ENCODE measurements around the gene WSB2. TPM values are rescaled to one million over a fixed set of nuclear protein-coding genes. Genes with fewer than 3 reads are reported as not detected.

The WSB2 gene
- total RNA-seq, 2 donors from 2014 or later, result 59.5 to 76.7 TPM

DNA sequence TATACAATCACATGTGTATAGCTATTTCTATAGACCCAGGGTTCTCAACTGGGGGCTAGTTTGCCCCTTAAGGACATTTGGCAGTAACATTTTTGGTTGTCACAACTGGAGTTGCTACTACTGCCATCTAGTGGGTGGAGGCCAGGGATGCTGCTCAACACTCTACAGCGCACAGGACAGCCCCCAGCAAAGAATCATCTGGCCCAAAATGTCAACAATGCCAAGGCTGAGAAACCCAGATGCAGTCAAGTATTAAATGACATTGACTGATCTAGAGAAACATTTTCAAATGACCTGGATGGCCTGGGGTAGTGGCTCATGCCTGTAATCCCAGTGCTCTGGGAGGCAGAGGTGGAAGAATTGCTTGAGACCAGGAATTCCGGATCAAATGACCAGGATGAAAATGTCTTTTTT is 5.8 kb downstream of the WSB2 start:
- H3K27me3 Mint-ChIP-seq, result no peaks in the 10 kb centered on the region
- peak; percentile 39 for ATAC-seq (replicated peaks)
- peaks cover 44% of the 10 kb centered on the region for H3K4me1 Mint-ChIP-seq
- H3K27ac Mint-ChIP-seq, result no peak overlapping the region
- H3K4me3 Mint-ChIP-seq, result no peak overlapping the region
- no peaks in the 10 kb centered on the region for H3K9me3 Mint-ChIP-seq
- peaks cover 58% of the 10 kb centered on the region for H3K36me3 Mint-ChIP-seq (ENCODE audit: low read depth)

DNA sequence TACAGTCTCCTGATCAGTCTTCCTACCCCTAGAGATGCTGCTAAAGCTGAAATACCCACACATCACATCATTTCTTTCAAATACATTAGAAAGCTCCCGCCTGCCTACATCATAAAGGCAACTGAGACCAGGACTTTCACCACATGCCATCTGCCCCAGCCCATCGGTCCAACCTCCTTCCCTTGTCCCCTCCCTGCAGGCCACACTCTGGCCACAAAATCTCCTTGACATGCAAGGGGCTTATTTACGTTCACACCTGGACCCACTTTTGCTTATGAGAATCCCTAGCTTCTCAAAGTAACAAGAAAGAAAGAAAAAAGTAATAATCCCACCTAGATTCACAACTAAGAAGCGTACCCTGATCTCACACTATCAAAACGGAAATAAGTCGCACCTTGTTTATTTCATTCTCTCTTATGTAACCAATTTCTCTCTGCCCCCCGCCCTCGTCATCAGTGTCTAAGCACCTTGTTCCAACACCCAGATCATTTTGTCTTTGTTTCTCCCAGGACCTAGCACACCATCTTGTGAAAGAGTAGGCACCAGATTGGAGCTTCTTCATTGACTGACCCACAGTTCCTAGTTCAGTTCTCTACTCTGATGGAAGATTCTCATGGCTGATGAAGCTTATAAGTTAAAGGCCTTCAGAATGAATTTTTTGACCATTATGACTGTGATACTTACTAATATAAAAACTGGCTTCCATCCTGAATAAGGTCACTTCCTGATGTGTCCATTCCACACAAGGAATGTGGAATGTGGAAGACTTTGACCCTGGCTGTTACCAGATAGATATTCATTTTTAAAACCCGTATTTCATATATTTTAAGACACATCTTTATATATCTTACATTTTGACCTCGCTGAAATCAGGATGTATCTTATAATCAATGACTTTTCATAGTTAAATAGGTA is 7.7 kb downstream of the WSB2 start:
- peak; percentile 8 for ATAC-seq (replicated peaks)
- Mint-ChIP-seq H3K36me3 (ENCODE audit: low read depth) (peaks cover 59% of the 10 kb centered on the region), H3K27me3 (no peaks in the 10 kb centered on the region), H3K4me3 (peak overlapping the region; percentile 65), H3K4me1 (peaks cover 35% of the 10 kb centered on the region), H3K9me3 (no peaks in the 10 kb centered on the region), H3K27ac (peak overlapping the region; percentile 88)

DNA sequence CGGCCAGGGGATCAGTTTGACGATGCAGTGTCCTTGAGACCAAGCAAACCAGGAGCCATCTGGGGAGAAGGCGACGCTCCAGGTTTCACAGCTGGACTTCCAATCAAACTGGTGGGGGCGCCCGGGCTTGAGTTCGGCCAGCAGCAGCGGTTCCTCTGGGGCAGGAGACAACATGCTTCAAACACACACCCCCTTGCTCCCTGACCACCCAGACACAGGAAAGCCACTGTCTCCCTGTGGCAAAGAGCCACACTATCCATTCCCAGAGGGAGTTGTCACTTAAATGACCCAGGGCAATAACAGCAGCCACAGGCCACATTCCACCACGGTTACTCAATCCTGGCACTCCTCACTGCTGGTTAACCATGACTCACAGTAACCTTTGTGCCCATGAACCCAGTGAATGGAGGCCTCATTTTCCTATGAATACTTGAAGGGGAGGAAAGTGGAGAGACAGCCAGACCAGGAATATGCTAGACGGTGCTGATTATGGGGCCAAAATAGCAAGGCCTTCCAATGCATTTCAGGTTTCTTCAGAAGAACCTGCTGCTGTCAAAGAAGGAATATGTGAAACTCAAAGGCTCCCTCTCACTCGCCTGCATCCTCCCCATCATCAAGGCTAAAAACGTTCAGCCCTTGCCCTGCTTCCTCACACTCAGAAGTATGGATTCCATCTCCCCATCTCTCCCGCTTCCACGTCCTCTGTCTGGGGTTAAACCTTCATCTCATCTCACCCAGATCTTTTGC is 8.5 kb downstream of the WSB2 start:
- peak overlapping the region; percentile 65 for H3K4me3 Mint-ChIP-seq
- H3K27me3 Mint-ChIP-seq, result no peaks in the 10 kb centered on the region
- peak overlapping the region; percentile 88 for H3K27ac Mint-ChIP-seq
- H3K9me3 Mint-ChIP-seq, result no peaks in the 10 kb centered on the region
- ATAC-seq (replicated peaks), result peak; percentile 84
- peaks cover 35% of the 10 kb centered on the region for H3K4me1 Mint-ChIP-seq
- peaks cover 63% of the 10 kb centered on the region for H3K36me3 Mint-ChIP-seq (ENCODE audit: low read depth)

DNA sequence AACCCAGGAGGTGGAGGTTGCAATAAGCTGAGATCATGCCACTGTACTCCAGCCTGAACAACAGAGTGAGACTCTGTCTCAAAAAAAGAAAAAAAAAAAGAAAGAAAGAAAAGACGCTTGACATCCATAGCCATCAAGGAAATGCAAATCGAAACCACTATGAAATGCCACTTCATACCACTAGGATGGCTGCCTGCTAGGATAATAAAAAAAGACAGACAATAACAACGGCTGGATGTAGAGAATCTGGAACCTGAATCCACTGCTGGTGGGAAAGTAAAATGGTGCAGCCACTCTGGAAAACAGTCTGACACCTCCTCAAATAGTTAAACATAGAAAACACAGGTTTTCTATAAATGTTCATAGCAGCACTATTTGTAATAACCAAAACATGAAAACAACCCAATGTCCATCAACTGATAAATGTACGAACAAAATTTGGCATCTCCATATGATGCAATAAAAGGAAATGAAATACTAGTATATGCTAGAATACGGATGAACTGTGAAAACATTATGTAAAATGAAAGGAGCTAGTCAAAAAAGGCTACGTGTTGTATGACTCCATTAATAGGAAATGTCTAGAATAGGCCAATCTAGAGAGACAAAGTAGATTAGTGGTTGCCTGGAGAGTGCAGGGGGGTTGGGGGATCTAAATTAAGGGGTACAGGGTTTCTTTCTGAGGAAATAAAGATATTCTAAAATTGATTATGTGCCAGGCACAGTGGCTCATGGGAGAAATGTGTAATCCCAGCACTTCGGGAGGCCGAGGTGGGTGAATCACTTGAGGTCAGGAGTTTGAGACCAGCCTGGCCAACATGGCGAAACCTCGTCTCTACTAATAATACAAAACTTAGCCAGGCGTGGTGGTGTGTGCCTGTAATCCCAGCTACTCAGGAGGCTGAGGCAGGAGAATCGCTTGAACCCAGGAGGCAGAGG is 9.7 kb downstream of the WSB2 start:
- no peaks in the 10 kb centered on the region for H3K27me3 Mint-ChIP-seq
- H3K27ac Mint-ChIP-seq, result peak overlapping the region; percentile 88
- peaks cover 34% of the 10 kb centered on the region for H3K4me1 Mint-ChIP-seq
- H3K9me3 Mint-ChIP-seq, result no peaks in the 10 kb centered on the region
- H3K36me3 Mint-ChIP-seq (ENCODE audit: low read depth), result peaks cover 74% of the 10 kb centered on the region
- peak overlapping the region; percentile 65 for H3K4me3 Mint-ChIP-seq
- peak; percentile 42 for ATAC-seq (replicated peaks)

DNA sequence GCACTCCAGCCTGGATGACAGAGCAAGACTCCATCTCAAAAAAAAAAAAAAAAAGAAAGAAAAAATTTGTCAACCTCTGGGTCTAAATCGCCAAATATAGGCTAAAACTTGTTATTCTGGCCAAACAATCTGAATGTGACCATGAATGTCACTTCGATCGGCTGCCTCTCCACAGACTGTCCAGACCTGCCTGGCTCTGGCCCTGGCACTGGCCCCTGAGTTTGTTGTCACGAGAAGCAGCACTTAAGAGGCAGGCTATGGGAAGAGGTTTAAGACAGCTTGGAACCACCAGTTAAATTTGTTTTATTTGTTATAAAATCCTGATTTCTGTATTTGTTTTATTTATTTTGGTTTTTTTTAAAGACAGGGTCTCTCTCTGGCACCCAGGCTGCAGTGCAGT is 14.5 kb downstream of the WSB2 start:
- no peak for ATAC-seq (replicated peaks)
- H3K9me3 Mint-ChIP-seq, result no peaks in the 10 kb centered on the region
- no peak overlapping the region for H3K27ac Mint-ChIP-seq
- peaks cover 26% of the 10 kb centered on the region for H3K4me1 Mint-ChIP-seq
- H3K4me3 Mint-ChIP-seq, result peak overlapping the region; percentile 64
- no peaks in the 10 kb centered on the region for H3K27me3 Mint-ChIP-seq
- peaks cover 96% of the 10 kb centered on the region for H3K36me3 Mint-ChIP-seq (ENCODE audit: low read depth)

DNA sequence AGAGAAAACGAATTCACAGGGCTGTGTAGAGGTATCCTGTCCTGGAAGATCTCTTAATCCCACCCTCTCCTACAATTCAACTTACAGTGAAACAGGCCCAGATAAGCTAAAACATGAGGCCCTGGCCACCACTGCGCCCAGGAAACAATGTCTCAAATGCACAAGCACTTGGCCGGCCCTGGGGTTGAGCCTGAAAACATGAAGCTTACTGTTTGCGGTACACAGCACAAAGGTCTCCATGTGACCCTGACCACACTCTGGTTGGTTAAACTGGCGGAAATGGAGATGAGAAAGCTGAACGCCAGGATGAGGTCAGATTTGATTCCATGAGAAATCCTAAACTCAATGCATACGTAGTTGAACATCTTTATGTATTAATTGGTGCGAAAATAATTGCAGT is 16.4 kb downstream of the WSB2 start:
- Mint-ChIP-seq H3K9me3 (no peaks in the 10 kb centered on the region), H3K36me3 (ENCODE audit: low read depth) (peaks cover 95% of the 10 kb centered on the region), H3K4me1 (peaks cover 21% of the 10 kb centered on the region), H3K27me3 (no peaks in the 10 kb centered on the region), H3K4me3 (peak overlapping the region; percentile 64), H3K27ac (peak overlapping the region; percentile 89)
- peak; percentile 11 for ATAC-seq (replicated peaks)

DNA sequence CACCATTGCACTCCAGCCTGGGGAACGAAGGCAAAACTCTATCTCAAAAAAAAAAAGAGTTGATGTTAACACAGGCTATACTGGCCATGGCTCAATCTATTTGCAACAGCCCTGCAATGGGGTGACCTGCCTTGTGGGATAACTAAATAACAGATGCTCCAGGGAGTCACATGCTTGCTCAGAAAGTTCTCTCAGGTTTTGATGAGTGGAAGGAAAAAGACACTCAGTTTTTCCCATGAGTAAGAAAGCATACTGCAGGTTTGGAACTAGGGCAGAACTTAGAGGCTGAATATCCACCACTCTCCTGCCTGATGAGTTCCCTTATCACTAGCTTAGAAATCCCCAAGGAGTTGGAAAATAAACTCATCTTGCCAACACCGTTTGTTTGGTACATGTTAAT is 16.9 kb downstream of the WSB2 start:
- Mint-ChIP-seq H3K4me1 (peaks cover 25% of the 10 kb centered on the region), H3K36me3 (ENCODE audit: low read depth) (peaks cover 95% of the 10 kb centered on the region), H3K27me3 (no peaks in the 10 kb centered on the region), H3K9me3 (no peaks in the 10 kb centered on the region), H3K4me3 (peak overlapping the region; percentile 64), H3K27ac (peak overlapping the region; percentile 89)
- peak; percentile 70 for ATAC-seq (replicated peaks)

DNA sequence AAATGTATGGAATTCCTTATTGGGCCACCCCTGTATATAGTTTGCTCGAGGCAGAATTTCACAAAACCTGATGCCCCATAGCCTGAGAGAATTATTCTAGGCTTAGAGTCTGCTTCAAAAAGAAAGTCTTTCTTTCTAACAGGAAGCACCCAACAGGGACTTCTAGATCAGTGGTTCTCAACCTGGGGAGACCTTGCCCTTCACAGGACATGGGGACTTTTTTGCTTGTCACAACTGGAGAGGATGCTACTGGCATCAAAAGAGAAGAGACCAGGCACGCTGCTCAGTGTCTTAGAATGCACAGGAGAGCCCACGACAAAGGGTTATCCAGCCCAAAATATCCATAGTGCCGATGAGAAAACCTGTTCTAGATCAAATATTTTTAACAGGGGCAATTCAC is 18.9 kb downstream of the WSB2 start:
- Mint-ChIP-seq H3K4me3 (peak overlapping the region; percentile 64), H3K4me1 (peaks cover 25% of the 10 kb centered on the region), H3K27me3 (no peaks in the 10 kb centered on the region), H3K27ac (peak overlapping the region; percentile 89), H3K9me3 (no peaks in the 10 kb centered on the region), H3K36me3 (ENCODE audit: low read depth) (peaks cover 98% of the 10 kb centered on the region)
- ATAC-seq (replicated peaks), result peak; percentile 8

DNA sequence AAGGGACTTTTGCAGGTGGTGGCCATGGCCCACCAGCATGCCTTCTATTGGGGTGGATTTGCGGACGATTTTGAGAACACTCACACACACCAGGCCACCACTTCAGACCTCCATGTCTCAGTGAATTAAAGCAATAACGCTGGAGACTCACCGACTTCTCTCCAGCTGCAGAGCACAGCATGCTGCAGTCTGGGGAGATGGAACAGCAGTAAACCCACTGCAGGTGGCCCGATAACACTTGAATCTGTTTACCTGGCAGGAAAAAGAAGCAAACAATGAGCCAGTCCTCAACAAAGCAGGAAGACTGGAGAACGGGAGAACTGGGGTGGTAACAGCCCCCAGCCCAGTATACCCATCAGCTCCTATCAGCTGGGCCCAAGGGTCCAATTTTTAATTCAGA is 22.8 kb downstream of the WSB2 start:
- peaks cover 45% of the 10 kb centered on the region for H3K4me1 Mint-ChIP-seq
- H3K27ac Mint-ChIP-seq, result peak overlapping the region; percentile 74
- no peak for ATAC-seq (replicated peaks)
- no peak overlapping the region for H3K4me3 Mint-ChIP-seq
- peaks cover 99% of the 10 kb centered on the region for H3K36me3 Mint-ChIP-seq (ENCODE audit: low read depth)
- H3K27me3 Mint-ChIP-seq, result no peaks in the 10 kb centered on the region
- no peaks in the 10 kb centered on the region for H3K9me3 Mint-ChIP-seq

DNA sequence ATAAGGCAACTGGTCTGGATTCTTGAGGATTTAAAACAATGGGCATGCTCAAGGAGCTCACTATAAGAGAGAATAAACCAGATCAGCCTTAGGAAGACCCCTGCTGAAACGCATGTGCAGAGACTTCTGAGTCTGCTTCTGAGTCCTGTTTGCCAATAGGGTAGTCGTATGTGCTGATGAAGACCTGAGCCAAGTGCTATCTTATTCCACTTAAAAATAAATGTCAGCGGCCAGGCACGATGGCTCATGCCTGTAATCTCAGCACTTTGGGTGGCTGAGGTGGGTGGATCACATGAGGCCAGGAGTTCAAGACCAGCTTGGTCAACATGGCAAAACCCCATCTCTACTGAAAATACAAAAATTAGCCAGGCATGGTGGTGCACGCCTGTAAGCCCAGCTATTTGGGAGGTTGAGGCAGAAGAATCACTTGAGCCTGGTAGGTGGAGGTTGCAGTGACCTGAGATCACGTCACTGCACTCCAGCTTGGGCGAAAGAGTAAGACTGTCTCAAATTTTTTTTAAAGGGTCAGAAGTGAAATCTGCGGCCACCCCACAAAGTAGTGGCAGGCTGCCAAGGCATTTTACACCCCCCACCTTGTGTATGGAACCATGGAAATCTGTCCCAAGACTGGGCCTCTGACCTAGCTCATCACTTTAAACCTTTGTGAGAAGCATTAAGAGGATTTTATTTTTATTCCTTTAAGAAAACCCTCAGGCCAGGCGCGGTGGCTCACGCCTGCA is 24.1 kb downstream of the WSB2 start:
- Mint-ChIP-seq H3K4me3 (peak overlapping the region; percentile 54), H3K36me3 (ENCODE audit: low read depth) (peaks cover 99% of the 10 kb centered on the region), H3K4me1 (peaks cover 41% of the 10 kb centered on the region), H3K9me3 (no peaks in the 10 kb centered on the region), H3K27ac (peak overlapping the region; percentile 90), H3K27me3 (no peaks in the 10 kb centered on the region)
- ATAC-seq (replicated peaks), result no peak

DNA sequence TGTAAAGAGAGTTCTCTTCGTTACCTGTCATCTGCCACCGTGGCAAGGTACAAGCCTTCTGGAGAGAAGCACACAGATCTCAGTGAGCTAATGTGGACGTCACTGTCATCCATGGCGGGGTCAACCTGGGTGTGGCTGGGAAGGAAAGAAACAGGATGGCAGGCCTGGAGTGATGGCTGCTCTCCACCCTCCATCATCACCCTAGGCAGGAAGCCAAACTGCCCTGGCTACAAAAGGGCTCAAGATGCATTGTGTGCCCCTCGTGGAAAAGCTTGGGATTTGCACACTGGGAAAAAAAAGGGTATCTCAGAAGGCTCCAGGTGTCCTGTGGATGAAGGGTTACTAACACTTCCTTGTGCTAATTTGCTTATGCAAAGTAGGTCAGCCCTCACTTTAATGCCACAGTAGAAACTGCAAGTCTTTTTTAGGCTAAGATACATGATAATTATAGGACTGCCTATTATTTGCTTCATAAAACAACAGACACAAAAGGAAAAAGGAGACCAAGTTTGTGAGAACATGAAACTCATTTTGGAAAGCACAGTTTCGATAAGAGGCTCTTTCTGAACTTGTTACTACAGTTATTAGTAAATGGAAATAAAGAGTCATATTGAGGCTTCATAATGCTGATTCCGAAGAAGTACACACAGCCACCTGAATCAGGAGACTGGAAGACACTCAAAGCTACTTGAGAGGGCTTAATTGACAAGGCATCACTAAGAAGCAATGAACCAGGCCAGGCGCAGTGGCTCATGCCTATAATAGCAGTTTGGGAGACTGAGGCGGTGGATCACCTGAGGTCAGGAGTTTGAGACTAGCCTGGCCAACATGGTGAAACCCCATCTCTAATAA is 25.6 kb downstream of the WSB2 start:
- peak overlapping the region; percentile 90 for H3K27ac Mint-ChIP-seq
- H3K9me3 Mint-ChIP-seq, result no peaks in the 10 kb centered on the region
- peaks cover 99% of the 10 kb centered on the region for H3K36me3 Mint-ChIP-seq (ENCODE audit: low read depth)
- peak overlapping the region; percentile 54 for H3K4me3 Mint-ChIP-seq
- H3K27me3 Mint-ChIP-seq, result no peaks in the 10 kb centered on the region
- ATAC-seq (replicated peaks), result peak; percentile 86
- peaks cover 41% of the 10 kb centered on the region for H3K4me1 Mint-ChIP-seq

DNA sequence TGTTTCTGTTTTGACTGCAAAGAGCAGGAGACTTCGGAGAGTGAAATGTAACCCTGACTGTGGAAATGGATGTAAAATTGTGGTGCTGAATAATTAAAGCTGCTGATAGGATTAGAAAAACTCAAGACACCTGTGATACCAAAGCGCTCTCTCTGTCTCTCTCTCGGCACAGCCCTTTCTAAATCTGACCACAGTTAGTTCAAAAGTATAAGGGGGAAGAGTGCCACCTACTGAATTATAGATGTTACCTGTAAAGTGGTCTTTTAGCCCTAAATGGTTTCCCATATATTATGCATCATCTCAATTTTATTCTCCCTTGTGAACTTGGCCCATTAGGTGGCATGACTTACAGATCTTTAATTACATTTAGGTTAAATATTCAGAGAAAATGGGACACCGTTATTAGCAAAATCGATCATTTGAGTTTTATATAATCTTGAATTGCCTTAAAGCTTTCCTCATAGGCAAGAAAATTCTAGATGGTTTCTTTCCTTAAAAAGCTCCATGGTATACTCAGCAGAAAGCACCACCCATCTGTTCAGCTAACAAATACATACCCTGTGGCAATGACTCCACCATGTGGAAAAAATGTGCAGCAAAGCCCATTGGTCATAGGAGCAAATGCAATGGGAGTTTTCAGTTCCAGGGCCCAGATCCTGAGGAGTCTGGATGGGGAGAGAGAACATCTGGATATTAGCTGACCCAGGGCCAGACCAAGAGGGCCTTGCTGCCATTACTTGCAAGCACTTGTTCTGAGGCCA is 26.4 kb downstream of the WSB2 start:
- peak overlapping the region; percentile 54 for H3K4me3 Mint-ChIP-seq
- peaks cover 100% of the 10 kb centered on the region for H3K36me3 Mint-ChIP-seq (ENCODE audit: low read depth)
- H3K27me3 Mint-ChIP-seq, result no peaks in the 10 kb centered on the region
- H3K27ac Mint-ChIP-seq, result peak overlapping the region; percentile 90
- H3K4me1 Mint-ChIP-seq, result peaks cover 46% of the 10 kb centered on the region
- ATAC-seq (replicated peaks), result peak; percentile 20
- H3K9me3 Mint-ChIP-seq, result no peaks in the 10 kb centered on the region

All from activated T-helper 17 cell treated with anti-CD3 and anti-CD28 coated beads, Interleukin-2, amount 50 U/mL, for 72 hours (primary cell).